ENCODE results near the gene VAX1.

GRCh38 chr10:117175215-117175900, 37.3 kb upstream of the VAX1 start:
- TF ChIP-seq CTCF (IDR thresholded peaks at IDR 0.05) (no peak; the same call in none of the 2 replicates), POLR2AphosphoS5 (IDR thresholded peaks at IDR 0.05; ENCODE audit: low read depth, low read length) (no peak), REST (IDR thresholded peaks at IDR 0.05; ENCODE audit: insufficient read depth in 1 of 2, low read depth in 2 of 2, low read length in 1 of 2) (no peak)
